ENCODE data around the gene RNASE9.
"Not testable (repeated sequence)": the region's sequence is repeated elsewhere in the genome, so short reads cannot be mapped to it uniquely, and the experiment has no call there.

GRCh38 chr14:20570720-20571119 lies 9.9 kb upstream of the RNASE9 start:
- TF ChIP-seq CTCF (IDR thresholded peaks at IDR 0.05; ENCODE audit: low read depth, low read length, missing input control); SP1 (IDR thresholded peaks at IDR 0.05); TAF1 (conservative IDR thresholded peaks at IDR 0.05); RXRA (IDR thresholded peaks at IDR 0.05): not testable (repeated sequence)
